Putamen (tissue), 1 donor: ENCODE measurements around the gene MRAP2.
"Not testable (repeated sequence)": the region's sequence is repeated elsewhere in the genome, so short reads cannot be mapped to it uniquely, and the experiment has no call there.

Experiments
- DNase-seq: peaks from one replicate; pipeline ENCODE4 v3.0.0-alpha.2; 2016; ENCODE audit warnings: low spot score

Gene MRAP2

DNA sequence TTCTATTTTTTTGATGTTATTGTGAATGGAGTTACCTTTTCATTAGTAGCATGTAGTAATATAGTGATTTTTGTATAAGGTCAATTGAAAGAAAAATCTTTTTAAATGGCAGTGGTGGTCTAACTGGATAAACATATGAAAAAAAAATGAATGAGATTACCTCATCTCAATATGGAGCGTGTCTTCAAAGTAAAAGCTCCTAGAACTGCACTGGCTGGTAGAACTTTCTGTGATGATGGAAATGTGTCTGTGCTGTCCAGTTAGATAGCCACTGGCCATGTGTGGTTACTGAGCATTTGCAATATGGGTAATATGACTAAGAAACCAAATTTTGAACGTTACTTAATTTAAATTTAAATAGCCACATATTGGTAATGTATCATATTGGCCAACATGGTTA is 44.1 kb downstream of the MRAP2 start:
- no peak for DNase-seq

DNA sequence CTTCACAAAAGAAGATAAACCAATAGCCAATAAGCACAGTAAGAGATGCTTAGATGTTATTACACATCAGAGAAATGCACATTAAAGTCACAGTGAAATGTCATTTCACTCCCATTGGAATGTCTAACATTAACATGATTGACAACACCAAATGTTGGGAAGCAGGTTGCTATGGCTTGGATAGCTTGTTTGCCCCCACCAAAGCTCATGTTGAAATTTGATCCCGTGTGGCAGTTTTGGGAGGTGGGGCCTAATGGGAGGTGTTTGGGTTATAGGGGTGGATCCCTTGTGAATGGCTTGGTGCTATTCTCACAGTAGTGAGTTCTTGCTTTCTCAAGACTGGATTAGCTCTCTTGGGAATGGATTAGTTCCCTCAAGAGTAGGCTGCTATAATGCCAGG is 44.8 kb downstream of the MRAP2 start:
- DNase-seq, result no peak

DNA sequence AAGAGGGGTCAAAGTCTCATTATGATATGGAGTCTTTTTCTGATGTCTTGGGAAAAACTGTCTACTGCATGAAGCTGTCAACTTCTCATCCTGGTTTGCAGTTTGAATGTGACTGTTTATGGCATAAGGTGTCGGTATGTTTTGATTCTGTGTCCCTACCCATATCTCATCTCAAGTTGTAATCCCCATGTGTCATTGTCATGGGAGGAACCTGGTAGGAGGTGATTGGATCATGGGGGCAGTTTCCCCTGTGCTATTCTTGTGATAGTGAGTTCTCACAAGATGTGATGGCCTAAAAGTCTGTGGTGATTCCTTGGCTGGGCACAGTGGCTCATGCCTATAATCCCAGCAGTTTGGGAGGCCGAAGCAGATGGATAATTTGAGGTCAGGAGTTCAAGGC is 47.6 kb downstream of the MRAP2 start:
- no peak for DNase-seq

DNA sequence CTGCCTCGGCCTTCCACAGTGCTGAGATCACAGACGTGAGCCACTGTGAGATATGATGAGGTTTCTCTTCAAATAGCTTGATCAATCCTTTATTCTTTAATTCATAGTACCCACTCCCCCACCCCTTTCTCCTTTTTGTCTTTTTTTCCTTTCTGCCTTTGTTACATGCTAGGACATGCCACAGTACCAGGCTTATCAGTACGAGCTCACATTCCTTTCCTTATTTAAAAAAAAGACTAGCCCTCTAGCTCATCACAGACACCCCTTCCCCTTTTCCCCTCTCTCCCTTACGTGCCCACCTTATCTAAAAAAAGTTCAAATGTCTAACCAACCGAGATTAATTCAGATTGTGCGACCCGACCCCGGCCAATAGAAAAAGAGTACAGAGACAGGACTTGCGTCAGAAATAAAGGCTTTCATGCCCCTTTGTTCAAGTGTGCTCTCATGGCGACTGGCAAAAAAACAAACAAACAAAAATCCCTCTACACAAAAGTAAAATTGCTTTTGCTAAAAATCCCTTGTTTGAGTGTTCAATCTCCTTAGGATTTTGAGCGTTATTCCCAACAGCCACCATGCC is 49.2 kb downstream of the MRAP2 start:
- DNase-seq, result no peak

DNA sequence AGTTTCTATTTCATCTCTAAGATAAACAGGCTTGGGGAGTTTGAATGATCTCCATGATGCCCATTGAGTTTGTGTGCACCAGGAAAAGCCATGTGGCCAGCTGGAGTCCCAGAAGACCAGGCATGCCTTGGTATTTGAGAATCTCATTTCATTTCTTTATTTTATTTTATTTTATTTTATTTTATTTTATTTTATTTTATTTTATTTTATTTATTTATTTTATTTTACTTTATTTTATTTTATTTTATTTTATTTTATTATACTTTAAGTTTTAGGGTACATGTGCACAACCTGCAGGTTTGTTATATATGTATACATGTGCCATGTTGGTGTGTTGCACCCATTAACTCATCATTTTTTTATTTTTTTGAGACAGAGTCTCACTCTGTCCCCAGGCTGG is 51.1 kb downstream of the MRAP2 start:
- not testable (repeated sequence) for DNase-seq

DNA sequence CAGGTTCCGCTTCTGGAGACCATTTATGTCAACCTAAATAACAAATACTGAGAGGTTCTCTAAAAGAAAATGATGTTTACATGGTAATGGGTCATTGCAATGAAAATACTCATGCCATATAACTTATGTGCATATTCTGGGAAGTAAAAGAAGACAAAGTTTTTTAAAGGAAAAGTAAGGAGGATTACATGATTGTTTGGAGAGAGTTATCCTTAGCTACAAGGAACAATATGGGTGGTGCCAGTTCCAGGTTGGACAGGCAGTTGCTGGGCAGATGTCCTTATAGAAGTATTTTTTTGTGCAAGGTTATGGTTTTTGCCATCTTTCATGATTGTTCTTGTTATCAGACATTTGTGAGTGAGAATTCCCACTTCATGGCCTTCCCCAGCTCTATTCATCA is 52.5 kb downstream of the MRAP2 start:
- DNase-seq, result no peak

DNA sequence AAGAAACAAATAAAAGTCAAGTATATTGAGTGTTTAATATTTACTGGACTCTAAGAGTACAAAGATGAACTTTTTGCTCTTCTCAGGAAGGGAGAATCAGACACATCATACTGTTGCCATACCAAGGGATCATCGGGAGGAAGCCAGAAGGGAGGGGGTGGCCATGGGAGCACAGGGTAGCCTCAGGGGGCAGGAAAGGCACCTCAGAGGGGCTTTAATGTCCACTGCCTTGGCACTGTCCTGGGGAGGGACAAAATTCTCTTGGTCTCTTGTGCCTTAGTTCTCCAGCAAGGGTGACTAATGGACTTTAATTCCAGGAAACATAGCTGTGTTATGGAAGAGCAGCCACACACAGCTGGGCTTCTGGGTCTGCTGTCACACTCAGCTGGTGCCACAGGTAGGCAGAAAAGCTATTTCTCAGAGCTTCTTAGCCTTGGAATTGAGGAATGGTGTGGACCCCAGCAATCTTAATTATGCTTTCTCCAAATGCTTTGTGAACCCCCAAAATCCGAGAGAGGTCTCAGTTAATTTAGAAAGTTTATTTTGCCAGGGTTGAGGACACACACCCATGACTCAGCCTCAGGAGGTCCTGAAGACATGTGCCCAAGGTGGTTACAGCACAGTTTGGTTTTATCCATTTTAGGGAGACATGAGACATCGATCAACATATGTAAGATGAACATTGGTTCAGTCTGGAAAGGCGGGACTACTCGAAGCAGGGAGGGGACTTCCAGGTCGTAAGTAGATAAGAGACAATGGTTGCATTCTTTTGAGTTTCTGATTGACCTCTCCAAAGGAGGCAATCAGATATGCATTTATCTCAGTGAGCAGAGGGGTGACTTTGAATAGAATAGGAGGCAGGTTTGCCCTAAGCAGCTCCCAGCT is 53.2 kb downstream of the MRAP2 start:
- no peak for DNase-seq

DNA sequence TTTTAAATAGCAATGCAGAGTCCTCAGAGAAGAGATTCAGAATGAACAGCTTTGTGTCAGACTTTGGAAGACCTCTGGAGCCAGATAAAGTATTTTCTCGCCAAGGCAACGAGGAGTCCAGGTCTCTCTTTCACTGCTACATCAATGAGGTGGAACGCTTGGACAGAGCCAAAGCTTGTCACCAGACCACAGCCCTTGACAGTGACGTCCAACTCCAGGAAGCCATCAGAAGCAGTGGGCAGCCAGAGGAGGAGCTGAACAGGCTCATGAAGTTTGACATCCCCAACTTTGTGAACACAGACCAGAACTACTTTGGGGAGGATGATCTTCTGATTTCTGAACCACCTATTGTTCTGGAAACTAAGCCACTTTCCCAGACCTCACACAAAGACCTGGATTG is 55.5 kb downstream of the MRAP2 start:
- no peak for DNase-seq

DNA sequence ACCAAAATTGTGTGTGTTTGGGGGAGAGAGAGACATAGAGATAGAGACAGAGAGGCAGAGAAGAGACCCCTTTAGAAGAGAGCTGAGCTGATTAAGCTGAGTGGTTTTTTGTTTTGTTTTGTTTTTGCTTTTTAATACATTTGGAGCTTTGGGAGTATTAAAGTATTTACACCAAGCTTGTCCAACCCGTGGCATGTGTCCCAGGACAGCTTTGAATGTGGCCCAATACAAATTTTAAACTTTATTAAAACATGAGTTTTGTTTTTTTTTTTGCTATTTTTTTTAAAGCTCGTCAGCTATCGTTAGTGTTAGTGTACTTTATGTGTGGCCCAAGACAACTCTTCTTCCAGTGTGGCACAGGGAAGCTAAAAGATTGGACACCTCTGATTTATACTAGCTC is 56.0 kb downstream of the MRAP2 start:
- DNase-seq, result no peak

DNA sequence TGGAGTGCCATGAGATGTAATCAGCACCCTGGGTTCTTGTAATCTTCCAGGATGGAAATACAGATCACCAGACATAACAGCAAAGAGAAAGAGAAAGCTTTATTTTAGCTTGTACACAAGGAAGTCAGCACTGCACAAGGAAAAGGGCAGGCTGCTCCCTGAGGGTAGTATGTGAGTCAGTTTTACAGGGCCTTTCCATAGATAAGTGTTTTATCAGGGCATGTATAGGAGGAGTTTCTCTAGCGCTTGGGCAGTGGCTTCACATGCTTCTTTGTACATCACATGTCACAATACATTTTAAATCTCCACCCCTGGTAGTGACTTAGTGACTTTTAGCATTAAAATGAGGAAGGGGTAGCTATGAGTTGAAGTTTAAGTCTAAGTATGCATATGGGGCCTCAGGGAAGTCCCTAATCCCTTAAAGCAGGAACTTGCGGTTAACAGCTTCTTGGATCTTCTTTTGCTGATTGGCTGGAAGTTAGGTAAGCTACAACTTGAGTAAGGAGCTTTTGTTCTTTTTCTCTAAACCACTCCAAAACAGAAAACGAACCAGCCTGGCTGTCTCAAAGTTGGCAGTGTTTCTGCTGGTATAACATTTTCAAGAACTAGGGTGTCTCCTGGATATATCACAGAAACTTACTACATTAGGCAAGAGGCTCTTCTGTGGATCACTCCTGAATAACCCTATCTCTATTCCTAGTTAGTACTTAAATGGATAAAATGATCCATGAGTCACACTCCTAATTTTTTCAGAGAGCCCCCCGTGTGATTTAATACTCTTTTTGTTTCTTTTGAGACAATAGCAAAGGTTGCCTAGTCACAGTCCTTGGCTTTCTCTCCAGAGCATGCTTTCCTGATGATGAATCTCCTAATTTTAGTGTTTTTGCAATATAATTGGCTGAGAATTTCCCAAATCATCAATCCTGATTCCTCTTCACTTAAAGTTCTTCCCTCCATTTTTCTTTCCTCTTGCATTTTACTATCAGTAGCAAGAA is 60.2 kb downstream of the MRAP2 start:
- DNase-seq, result no peak

DNA sequence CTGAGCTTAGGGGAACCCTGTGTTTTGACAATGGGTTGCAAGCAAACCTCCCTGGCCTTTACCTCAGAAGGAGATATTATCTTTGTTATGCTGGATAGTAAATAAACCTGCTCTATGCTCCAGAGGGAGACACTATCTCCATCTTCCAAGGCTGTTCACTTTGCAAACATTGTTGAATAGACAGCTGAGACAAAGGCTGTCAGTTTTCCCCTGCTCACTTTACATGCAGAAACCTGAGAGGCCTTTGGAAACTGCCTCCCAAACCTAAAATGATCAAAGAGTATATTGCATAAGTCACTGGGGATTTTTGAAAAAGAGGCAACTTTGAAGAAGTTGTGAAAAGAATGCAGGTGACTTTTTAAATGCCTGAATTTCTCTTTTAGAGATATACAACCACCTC is 61.6 kb downstream of the MRAP2 start:
- DNase-seq, result no peak

DNA sequence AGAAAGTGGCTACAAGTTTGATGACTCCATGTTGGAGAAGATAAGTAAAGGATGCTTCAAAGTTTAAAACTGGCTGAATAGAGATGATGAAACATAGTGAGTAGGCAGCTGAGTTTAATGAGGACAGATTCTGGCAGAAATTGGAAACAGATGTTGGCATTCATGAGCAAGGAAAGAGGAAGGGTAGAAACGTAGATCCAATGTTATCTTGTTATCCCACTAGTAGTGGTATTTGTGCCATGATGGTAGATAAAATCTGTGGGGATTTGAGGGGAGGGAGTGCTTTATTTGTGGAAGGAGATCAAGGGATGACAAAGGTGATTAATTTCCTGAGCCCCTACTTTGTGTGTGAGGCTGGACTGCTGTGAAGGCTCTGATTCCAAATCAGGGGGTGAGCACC is 69.5 kb downstream of the MRAP2 start:
- DNase-seq, result no peak

DNA sequence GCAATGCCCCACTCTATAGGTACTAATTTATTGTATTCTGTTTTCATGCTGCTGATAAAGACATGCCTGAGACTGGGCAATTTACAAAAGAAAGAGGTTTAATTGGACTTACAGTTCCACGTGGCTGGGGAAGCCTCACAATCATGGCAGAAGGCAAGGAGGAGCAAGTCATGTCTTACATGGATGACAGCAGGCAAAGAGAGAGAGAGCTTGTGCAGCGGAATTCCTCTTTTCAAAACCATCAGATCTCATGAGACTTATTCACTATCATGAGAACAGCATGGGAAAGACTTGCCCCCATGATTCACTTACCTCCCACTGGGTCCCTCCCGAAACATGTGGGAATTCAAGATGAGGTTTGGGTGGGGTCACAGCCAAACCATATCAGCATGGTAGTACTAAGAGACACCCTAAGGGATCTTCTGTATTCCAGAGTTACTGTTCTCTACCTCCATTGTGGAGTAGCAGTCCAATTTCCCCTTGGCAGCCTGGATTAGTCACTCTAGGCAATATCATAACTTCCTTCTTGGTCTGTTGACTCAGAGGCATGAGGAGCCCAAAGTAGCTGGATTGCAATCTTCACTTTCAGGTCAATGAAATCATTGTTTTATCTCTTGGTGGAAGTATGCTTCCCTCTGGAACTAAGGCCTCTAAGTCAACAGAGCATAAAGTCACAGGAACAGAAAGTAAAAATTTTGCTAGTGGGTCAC is 71.8 kb downstream of the MRAP2 start:
- not testable (repeated sequence) for DNase-seq

DNA sequence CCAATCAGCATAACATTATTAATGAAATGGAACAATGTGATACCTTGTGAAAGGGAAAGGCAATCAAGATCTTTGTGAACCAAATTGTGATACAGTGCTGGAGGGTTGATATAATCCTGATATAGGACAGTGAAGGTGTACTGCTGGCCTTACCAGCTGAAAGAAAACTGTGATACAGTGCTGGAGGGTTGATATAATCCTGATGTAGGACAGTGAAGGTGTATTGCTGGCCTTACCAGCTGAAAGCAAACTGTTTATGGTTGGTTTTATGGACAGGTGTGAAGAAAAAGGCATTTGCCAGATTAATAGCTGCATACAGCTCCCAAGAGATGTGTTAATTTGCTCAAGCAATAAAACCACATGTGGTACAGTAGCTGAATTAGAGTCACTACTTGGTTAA is 73.9 kb downstream of the MRAP2 start:
- no peak for DNase-seq

DNA sequence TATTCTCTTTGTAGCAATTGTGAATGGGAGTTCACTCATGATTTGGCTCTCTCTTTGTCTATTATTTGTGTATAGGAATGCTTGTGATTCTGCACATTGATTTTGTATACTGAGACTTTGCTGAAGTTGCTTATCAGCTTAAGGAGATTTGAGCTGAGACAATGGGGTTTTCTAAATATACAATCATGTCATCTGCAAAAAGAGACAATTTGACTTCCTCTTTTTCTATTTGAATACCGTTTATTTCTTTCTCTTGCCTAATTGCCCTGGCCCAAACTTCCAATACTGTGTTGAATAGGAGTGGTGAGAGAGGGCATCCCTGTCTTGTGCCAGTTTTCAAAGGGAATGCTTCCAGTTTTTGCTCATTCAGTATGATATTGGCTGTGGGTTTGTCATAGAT is 77.8 kb downstream of the MRAP2 start:
- DNase-seq, result not testable (repeated sequence)

DNA sequence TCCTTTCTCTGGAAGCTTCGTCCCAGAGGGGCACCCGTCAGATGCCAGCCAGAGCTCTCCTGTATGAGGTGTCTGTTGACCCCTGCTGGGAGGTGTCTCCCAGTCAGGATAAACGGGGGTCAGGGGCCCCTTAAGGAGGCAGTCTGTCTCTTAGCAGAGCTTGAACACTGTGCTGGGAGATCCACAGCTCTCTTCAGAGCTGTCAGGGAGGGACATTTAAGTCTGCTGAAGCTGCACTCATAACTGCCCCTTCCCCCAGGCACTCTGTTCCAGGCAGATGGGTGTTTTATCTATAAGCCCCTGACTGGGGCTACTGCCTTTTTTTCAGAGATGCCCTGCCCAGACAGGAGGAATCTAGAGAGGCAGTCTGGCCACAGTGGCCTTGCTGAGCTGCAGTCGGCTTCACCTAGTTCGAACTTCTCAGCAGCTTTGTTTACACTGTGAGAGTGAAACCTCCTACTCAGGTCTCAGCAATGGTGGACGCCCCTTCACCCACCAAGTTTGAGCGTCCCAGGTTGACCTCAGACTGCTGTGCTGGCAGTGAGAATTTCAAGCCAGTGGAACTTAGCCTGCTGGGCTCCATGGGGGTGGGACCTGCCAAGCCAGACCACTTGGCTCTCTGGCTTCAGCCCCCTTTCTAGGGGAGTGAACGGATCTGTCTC is 81.5 kb downstream of the MRAP2 start:
- DNase-seq, result not testable (repeated sequence)

DNA sequence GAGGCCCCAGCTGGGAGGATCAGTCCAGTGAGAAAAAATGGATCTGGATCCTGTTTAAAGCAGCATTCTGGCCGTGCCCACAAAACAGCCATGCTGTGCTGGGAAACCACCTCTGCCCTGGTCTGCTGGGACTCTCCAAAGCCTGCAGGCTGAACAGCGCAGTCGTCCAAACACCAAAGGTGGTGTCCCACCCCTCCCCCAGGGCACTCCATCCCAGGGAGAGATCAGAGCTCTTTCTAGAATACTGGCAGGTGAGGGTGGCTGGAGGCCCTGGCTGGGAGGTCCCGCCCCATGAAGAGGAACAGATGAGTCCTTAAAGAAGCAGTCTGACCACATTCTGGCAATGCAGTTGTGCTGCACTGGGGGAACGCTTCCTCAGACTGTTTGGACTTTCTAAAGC is 84.6 kb downstream of the MRAP2 start:
- DNase-seq, result no peak

DNA sequence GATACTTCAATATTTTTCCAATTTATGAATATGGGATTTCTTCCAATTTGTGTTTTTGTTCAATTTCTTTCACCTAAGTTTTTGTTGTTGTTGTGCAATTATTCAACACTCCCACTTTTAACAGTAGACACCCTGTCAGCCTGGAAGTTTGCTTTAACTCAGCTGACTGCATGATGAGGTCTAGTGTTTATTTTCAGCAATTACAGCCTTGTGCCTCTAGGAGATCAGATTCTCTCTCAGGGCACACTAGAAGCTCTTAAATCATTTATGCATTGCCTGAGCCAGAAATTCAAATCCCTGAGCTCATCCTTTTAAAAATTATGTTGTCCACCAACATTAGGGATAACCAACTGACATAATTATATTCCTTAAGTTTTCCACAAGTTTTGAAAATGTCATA is 85.7 kb downstream of the MRAP2 start:
- no peak for DNase-seq

DNA sequence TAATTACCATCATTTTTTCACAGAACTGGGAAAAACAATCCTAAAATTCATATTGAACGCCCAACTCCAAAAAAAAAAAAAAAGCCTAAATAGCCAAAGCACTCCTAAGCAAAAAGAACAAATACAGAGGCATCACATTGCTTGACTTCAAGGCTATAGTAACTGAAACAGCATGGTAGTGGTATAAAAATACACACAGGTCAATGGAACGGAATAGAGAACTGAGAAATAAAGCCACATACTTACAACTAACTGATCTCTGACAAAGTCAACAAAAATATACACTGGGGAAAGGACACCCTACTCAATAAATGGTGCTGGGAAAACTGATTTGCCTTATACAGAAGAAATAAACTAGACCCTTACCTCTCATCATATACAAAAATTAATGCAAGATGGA is 89.6 kb downstream of the MRAP2 start:
- no peak for DNase-seq

DNA sequence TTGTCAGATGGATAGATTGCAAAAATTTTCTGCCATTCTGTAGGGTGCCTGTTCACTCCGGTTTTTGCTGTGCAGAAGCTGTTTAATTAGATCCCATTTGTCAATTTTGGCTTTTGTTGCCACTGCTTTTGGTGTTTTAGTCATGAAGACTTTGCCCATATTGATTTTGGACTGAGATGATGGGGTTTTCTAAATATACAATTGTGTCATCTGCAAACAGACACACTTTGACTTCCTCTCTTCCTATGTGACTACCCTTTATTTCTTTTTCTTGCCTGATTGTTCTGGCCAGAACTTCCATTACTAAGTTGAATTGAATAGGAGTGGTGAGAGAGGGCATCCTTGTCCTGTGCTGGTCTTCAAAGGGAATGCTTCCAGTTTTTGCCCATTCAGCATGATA is 96.0 kb downstream of the MRAP2 start:
- DNase-seq, result not testable (repeated sequence)

DNA sequence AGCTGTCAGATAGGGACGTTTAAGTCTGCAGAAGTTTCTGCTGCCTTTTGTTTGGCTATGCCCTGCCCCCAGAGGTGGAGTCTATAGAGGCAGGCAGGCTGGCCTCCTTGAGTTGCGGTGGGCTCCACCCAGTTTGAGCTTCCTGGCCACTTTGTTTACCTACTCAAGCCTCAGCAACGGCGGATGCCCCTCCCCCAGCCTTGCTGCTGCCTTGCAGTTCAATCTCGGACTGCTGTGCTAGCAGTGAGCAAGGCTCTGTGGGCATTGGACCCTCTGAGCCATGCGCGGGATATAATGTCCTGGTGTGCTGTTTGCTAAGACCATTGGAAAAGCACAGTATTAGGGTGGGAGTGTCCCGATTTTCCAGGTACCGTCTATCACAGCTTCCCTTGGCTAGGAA is 99.8 kb downstream of the MRAP2 start:
- DNase-seq, result not testable (repeated sequence)
